Measurements from ENCODE around the gene LHX6.

LHX6 gene

DNA sequence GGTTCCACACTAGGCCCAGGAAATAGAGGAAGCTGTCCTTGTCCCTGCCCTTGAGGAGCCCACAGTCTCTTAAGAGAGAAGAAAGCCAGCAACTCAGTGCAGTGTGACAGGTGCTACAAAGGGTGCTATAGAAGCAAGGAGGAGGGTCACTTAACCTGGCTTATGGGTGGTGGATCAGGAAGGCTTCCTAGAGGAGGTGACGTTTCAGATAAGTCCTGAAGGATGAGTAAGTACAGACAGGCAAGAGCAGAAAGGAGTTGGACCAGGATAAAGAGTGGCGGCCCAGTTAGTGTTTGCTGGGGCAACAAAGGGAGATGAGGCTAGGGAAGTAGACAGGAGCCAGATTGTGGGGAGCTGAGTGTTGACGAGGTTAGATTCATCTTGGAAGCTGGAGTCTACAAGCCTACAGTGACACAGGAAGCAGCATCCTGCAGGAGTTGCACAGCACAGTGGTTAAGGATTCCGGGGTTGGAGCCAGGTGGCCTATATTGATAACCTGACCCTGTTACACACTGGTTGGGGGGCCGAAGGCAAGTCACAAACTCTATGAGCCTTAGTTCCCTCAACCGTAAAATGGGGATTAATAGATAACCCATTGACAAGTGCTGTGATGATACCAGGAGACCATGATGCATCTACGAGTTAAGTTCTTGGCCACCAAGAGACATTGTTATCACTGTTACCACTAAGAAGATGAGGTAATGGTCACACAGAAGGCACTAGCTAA lies 5.4 kb upstream of the LHX6 start:
- no peak for DNase-seq (ENCODE audit: low spot score)

DNA sequence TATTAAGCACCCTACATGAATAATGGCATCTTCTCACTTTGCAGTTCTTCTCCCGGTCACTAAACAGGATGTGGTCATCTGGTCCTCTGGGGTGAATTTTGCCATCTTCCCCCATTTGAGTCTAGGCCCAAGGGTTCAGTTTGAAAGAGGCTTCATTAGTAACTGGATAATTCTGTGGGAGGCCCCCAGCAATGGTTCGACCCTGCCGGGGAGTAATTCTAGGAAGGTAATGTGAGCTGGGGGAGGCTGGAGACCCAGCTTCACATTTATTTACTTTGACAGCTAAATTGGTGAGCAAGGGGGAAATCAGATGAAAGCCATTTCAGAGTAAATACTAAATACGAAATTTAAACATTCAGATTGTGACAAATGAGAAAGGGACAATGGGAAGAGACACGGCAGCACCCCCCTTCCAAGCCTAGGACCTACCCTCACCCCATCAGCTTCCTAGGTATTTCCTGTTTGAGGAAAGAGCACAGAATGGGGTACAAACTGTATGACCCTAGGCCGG lies 4.1 kb upstream of the LHX6 start:
- no peak for DNase-seq (ENCODE audit: low spot score)

DNA sequence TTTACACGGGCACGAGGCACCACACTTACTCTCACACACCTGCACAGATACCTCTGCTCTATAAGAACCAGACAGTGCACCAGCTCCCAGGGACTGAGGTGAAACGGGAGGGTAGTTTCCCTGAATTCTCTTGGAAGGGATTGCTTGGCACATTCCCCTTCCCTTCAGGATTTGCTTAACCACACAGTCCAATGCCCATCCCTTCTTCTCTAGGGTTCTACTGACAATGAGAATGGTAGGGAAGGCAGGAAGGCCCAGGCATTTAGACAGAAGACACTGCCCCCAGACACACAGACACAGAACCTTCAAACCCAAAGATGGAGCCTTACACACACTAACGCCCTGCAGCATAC lies 704 bp upstream of the LHX6 start:
- DNase-seq (ENCODE audit: low spot score) = no peak

DNA sequence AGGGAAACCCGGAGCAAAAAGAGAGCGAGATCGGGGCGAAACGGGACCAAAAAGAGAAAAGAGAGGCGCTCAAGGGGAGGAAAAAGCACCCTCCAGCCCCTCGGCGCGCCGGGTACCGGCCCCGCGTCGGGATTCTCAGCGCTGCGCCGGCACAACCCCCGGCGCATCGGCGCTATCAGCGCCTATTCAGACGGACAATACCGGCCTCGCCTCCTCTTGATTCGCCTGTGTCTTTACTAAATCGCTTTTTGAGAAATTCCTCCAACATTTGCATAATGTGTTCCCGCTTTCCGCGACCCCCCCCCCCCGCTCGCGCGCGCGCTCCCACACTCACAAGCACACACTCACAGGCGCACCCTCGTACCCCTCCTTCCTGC lies 578 bp downstream of the LHX6 start:
- DNase-seq (ENCODE audit: low spot score) = no peak

DNA sequence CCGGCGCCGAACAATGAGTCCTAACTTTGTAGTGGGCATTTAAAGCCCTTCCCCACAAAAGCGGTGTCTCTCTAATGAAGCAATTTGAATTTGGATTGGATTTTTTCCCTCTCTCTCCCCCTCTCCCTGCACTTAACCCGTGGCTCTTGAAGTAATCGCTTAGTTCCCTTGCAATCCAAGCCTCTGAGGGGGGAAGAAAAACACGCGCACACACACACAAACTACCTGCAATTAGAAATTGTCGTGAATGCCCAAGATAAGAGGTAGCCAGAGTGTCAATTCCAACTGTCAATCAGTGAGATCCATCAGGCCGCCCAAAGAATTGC lies 1.2 kb downstream of the LHX6 start:
- no peak for DNase-seq (ENCODE audit: low spot score)

DNA sequence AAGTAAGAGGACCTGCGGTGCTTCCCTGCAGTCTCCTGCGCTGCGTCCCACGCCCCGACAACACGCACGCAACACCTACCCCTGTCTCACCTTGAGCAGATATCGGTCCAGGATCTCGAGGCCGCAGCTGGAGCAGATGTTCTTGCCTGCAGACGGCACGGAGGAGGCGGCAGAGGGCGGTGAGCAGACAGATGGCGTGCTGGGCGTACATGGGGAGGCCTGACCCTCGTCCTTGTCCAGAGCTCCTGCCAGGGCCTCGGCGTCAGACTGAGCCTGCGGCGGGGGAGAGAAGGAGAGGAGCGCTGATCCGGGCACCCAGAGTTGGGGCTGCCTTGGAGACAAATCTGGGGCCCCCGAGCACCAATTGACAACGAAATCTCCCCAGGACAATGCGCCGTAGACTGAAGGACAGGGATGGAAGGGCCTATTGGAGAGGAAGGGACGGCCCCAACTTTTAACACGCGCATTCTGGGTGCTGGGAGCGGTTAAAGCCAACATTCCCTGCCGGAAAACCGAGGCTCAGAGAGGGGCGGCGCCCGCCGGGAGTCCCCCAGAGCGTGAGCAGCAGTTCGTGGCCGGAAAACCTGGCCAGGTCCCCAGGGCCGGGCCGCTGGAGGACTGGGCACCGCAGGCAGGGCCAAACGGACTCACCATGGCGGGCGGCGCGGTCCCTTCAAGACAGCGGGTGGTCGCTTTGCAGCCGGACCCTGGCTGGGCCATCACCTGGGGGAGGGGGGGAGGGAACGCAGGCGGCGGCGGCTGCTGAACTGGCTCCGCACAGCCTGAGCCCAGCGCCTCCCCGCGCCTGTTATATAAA lies 1.8 kb downstream of the LHX6 start:
- DNase-seq (ENCODE audit: low spot score) = no peak

DNA sequence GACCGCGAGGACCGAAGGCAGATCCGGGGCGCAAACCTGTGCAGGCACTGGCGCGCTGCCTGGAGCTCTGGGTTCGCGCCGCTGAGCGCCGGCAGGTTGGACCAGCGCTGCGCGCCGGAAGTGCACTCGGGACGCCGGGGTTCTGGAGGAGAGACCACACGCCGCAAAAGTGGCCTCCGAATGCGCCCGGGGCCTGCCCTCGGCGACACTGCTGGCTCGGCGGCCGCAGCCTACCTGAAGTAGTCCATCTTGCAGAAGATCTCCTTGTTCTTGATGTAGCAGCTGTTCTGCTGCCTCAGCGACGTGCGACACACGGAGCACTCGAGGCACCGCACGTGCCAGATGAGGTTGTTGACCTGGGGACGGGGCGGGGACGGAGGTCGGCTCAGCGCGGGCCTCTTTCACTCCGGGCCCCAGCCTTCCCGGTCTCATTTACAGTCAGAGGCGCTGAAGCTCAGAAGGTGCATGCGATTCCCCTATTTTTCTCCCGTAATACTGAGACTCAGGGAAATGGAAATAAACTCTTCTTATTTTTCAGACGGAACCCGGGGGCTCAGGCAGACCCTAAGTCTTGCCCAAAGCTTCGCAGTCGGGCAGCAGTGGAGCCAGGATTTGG lies 2.5 kb downstream of the LHX6 start:
- no peak for DNase-seq (ENCODE audit: low spot score)

DNA sequence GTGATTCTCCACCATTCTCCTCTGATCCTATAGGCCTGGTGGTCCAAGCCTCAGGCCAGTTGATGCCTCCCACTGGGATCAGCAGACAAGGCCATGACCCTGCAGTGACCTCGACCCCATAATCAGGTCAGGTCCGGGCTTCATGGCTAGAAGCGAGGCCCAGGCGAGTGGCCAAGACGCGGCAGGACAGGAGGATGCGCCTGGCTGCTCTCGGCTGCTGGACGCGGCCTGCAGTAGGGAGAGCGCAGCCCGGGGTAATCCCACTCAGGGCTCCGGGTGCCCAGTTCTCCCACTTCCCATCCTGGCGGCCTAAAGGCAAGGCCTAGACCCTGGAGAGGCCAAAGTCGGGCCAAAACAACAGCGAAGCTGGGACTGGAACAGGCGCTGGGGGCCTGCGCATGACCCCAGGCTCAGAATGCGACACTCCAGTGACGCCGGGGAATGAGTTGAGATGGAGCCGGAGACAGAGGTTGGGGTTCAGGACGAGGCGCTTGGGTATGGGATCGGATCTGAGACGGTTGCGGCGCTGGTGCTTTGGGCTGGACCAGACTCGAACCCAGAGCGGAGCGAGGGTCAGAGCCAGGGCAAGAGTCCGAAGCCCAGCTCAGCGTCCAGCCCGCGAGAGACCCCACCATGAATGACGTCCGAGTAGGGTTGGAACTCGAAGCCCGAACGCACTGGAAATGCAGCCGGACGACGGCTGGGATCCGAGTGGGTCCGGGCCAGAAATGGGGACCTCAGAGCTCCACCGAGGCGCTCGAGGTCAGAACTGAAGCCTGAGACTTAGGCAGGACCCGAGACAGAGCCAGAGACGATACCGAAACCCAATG lies 3.2 kb downstream of the LHX6 start:
- DNase-seq (ENCODE audit: low spot score) = no peak

DNA sequence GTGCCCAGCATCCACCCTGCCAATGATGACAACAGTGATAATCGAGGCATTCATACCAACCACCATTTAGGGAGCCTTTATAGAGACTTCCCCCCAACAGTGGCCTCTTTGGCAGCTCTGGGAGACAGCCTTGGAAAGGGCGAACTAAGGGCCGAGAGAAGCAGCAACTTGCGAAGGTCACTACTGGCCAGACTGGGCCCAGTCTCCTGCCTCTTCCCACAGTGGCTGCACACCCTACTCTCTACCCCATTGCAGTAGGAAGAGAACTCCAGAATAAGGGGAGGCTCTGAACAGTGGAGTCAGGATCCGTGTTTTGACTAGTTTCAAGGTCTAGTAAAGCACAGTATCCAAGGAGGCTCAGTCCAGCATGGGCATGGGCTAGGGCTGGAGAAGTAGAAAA lies 5.3 kb downstream of the LHX6 start:
- DNase-seq (ENCODE audit: low spot score) = no peak

DNA sequence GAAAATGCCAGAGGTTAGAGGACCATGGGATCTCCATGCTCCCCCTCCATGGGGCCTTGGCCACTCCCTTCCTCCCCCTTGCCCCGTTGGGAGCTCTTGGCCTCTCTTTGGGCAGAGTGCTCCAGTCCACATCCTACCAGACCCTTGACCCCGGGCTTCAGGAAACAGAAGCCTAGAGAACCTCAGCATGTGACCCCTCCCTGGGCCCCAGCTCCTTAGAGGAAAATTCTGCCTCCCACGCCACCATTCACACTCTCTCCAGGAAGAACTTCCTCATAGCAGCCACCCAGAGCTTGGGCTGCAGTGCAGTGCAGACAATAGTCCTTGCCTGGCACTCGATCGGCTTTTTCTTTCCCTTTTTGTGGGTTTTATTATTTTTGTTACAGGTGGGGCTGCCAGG lies 6.0 kb downstream of the LHX6 start:
- no peak for DNase-seq (ENCODE audit: low spot score)

DNA sequence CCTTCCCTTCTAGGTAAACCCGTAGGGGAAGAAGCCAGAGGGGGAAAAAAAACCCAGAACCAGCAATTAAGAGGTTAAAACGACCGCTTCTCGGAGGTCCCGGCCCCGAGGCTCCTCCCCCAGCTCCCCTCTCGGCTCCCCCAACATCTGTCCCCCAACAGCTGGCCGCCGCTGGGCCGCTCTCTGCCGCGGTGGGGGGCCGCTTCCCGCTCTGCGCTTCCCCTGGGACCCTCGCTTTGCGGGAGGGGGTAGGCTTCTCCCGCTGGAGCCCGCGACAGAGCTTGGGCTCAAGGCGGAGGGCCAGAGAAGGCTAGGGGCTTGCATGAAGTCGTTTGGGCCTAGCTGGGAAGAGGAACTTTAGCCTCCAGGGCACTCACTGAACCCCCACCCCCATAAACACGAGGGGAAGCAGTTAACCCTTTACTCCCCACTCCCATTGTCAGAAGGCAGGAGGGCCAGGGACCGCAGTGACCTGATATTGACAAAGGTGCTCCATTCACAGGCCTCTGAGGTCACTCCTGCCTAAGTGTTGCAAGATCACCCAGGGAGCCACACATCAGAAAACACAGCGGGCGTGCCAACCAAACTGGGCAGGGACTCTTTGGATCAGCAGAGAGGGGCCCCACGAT lies 7.5 kb downstream of the LHX6 start:
- no peak for DNase-seq (ENCODE audit: low spot score)

DNA sequence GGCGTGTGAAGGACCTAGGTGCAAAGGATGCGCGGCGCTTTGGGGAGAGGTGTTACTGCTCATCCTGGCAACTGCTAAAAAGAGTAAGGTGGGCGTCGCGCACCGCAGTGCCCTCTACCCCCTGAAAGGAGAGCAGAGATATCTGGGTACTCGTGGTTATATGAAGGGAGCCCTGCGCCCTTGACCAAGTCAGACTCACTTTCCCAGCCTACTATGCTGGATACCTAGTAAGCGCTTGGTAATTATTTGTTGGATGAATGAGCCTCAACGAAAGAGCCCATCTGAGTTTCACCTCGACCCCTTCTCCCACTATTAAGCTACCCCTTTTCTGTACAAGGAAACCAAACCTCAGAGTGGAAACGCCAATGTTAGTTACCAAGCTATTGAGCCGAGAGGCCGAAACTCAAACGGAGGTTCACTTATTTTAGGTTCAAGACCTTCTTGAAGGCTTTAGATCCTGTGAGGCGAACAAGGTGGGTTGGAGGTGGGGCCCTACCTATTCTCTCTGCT lies 8.0 kb downstream of the LHX6 start:
- no peak for DNase-seq (ENCODE audit: low spot score)

DNA sequence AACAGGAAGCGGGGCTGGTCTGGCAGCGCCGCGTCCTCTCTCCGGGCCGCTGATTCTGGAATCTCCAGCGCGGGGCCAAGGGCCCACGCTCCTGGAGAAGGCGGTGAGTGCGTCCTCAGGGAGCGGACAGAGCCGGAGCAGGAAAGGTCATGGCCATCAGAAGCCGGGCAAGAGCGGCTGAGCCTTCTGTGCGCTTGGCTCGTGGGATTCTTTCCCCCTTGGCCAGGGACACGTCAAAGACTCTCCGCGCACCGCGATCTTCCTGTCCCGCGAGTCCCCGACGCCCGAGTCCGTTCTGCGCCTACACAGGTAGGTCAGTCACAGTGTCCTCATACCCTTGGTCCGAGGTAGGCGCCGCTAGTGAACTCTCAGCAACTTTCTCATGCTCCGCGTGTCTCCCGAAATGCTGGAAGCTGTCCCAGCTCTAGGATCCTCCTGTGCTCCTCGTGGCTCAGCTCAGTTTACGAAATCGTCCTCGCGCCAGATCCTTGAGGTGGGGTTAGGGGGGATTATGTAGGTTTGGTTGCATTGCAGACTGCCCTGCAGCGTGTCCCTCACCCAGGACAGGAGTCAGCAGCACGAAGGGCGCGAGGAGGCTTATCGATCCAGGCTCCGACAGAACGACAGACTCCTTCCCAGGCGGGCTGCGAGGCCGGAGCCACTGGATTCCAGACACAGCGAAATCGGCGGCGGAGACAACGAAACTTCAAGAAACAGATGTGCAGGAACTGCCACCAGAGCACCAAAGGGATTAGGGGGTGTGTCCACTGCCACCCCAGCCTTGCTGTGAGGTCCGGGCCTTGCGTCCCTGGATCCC lies 8.7 kb downstream of the LHX6 start:
- no peak for DNase-seq (ENCODE audit: low spot score)

DNA sequence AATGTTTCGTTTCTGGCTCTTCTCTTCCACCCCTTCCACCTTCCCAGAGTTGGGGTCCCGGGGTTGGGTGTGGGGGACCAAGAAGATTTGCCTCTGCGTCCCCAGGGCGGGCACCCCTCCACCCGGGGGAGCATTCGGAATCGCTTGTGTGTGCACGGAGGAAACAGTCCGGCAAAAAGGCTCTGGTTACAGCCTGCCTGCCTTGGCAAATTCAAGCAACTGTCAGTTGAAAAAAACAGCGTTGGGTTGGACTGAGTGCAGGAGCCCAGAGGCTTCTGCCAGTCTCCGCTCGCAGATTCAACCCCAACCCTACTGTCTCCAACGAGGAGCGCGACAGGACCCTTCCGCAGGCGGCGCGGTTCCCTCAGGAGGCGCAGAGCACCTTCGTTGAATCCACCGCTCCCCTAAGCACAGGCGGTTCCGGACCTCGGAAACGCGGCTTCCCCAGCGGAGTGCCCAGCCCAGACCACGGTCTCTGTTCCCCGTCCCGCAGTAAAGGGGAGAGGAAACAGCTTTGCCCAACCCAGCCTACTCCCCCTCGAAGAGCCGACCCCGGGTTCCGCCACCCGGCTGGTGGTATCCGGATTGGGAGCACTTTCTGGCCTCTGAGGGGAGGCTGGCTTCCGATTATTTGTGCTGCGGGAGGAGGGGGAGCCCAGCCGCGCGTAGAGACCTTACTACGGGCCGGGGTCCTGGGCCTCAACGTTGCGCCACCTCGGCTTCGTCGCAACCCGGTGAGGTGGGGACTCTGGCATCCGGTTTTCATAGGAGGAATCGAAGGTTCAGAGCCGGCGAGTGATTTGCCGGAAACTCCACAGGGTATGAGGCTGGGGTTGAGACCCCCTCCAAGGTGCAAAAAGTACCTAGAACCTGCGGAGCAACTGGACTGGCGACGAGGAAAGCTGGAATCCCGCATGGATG lies 9.6 kb downstream of the LHX6 start:
- DNase-seq (ENCODE audit: low spot score) = no peak

DNA sequence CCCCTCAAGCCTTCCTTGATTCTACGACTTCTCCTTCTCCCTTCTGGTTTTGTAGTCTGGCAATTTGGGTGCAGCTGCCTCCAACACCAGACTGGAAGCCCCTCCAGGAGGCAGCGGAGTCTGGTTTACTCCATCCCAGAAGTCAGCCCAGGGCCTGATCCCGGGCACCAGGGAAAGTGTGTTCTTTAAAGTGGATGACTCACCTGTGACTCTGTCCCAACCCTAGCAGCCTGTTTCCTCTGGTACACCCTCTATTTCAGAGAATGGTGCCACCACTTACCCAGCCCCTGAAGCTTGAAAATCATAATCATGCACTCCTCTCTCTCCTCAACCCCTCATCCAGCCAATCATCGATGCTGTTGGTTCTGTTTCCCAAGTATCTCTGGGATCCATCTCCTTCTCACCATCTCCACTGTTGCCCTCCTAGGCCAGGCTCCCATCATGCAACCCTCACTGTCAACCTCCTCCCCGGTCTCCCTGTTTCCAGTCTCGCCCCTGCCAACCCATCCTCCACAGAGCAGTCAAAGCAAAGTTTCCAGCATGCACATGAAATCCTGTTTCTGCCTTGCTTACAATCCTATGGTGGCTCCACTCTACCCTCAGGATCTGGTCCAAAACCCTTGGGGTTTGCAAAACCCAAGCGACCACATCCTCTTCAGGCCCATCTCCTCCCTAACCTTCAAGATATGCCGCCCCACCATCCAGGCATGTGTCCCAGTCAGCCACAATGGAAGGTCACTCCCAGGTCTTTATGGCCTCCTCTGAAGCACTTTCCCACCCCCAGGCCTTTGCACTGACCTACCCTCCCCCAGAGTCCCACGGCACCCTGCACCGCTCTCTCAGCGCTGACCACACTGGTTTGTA lies 10.5 kb downstream of the LHX6 start:
- DNase-seq (ENCODE audit: low spot score) = no peak

DNA sequence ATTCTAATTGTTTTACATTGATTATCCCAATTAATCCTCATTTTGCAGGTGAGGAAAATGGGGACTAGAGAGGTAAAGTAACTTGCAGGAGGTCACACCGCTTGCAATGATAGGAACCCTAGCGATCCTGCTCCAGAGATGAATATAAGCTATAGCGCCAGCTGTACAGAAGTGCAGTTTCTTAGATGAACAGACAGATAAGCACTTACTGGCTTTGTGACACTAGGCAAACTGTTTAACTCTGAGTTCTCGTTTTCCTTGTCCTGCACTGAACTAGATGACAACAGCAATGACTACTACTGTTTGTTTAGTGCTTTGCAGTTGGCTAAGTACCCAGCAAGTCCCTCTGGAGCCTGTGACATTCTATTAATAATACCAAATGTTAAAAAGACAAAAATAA lies 11.1 kb downstream of the LHX6 start:
- DNase-seq (ENCODE audit: low spot score) = no peak

DNA sequence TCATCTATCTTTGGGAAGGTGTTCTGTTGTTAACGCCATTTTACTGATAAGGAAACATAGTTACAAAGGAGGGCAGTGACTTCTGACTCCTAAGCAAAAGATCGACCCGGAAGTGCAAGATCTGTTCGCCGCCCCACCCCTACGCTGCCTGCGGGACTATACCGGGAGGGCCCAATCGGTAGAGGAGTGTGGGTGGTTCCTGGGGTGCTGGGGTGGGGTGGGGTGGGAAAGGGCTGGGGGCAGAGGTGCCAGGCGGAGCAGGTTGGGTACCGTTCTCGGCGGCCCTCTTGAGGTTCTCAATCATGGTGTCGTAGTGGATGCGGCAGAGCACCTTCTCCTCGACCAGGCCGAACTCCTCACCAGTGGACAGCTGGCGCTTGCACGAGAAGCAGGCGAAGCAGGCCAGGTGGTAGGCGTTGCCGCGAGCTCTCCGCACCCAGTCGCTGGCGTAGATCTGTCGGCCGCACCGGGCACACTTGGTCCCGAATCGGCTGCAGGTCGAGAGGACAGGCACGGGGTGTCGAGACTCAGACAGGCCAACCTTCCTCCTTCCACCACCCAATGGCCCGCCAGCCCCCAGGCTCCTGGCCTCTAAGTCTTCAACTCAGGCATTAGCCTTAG lies 11.8 kb downstream of the LHX6 start:
- DNase-seq (ENCODE audit: low spot score) = no peak

DNA sequence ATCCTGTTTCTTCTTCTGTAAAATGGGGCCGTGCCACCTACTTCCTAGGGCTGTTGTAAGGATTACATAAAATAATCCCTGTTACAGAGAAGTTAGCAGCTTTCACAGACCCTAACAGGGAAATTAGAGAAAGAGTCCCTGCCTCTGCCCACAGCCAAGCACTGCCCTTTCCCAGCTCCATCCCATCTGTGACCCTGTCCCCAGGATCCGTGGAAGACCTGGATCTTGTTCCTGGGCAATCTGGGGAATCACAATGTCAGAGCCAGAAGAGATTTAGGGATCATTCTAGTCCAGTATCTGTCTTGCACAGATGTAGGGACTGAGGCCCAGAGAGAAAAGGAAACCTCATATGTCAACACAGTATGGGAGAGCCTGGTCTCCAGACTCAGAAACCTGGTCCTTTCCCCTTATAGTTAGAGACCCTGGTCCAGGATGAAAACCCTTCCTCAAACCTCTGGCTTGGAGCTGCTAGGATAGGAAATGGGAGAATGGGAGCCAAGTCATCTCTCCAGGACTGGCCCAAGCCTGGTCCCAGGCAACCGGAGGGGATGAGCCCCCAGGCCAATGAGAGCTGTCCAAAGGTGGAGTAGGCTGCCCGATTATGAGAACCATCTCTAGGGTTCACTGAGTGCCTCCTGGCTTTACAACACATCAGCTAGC lies 12.5 kb downstream of the LHX6 start:
- DNase-seq (ENCODE audit: low spot score) = no peak

Data from putamen (tissue), 1 donor.